HCT116 (cell line): ENCODE measurements around the gene PAGE4. TPM values are rescaled to one million over a fixed set of nuclear protein-coding genes. Genes with fewer than 3 reads are reported as not detected.

ENCODE experiments used
- ATAC-seq: fragments of 200-7000 bp; cut with Tn5 transposase; 2 replicates; pipeline ENCODE4 v1.9.1; 2020; ENCODE audit warnings: mild to moderate bottlenecking, moderate library complexity
- BruUV-seq: library from RNA; stranded (reverse); fragments of 400-500 nt; replicated peaks from 2 replicates; lab custom pipeline; 2021; lab: Mats Ljungman, UMichigan
- CTCF ChIA-PET: fragments of 300-600 bp; sonication (Branson Sonifier 250); formaldehyde crosslinking; loops from one replicate; lab custom pipeline; 2021; ENCODE audit warnings: antibody characterized with exemption; lab: Charles Lee
- POLR2A ChIA-PET: fragments of 300-600, 350-600 bp; sonication (Branson Sonifier 250); formaldehyde crosslinking; loops from one replicate; lab custom pipeline; 2021; ENCODE audit warnings: antibody characterized with exemption; lab: Charles Lee
- RAD21 ChIA-PET, 2 experiments: fragments of 300-600 bp; sonication (Branson Sonifier 250); formaldehyde crosslinking; loops; one replicate each; lab custom pipeline; 2023; ENCODE audit warnings: low total read pairs in 2 of 2; ENCODE audit not compliant: uncharacterized antibody in 2 of 2, unreplicated experiment in 2 of 2, low non-redundant PET in 1 of 2; lab: Charles Lee
- DNase-seq: peaks from one replicate; pipeline ENCODE4 v3.0.0-alpha.2; 2010; ENCODE audit warnings: low read depth, low spot score
- H2AFZ ChIP-seq: fragments of 200-600 bp; shearing (Covaris generic), sonication (generic); 2 replicates; pipeline ENCODE4 v1.6.1; 2017; ENCODE audit warnings: low read depth, mixed run types, mixed read lengths, antibody characterized with exemption, low read length; ENCODE audit not compliant: poor library complexity, severe bottlenecking
- H3K27ac ChIP-seq: 2 replicates; pipeline ENCODE4 v1.5.1; 2012; ENCODE audit warnings: low read depth, low read length
- H3K27me3 ChIP-seq: fragments of 200-600 bp; sonication (generic); 2 replicates; pipeline ENCODE4 v1.6.1; 2016; ENCODE audit warnings: mixed run types, low read length, mixed read lengths; ENCODE audit not compliant: insufficient read depth
- H3K36me3 ChIP-seq, 2 experiments: fragments of 200-500 bp in 1 of 2; fragments of 200-600 bp in 1 of 2; sonication (Bioruptor generic) in 1 of 2; sonication (generic) in 1 of 2; 2 replicates each; pipeline versions ENCODE4 v1.5.1 to v1.6.1; 2014 to 2016; ENCODE audit warnings: low read length in 2 of 2, inconsistent platforms in 1 of 2, mixed read lengths in 1 of 2, mixed run types in 1 of 2; ENCODE audit not compliant: insufficient read depth in 2 of 2, control insufficient read depth in 1 of 2
- H3K4me1 ChIP-seq, 2 experiments: fragments of 200-600 bp in 1 of 2; sonication (generic) in 1 of 2; 2 replicates each; pipeline versions ENCODE4 v1.5.1 to v1.6.1; 2012 to 2017; ENCODE audit warnings: low read length in 2 of 2, inconsistent platforms in 1 of 2, mild to moderate bottlenecking in 1 of 2, mixed read lengths in 1 of 2, mixed run types in 1 of 2, moderate library complexity in 1 of 2; ENCODE audit not compliant: insufficient read depth in 2 of 2, control insufficient read depth in 1 of 2
- H3K4me2 ChIP-seq: fragments of 200-600 bp; sonication (generic); 2 replicates; pipeline ENCODE4 v1.6.1; 2017; ENCODE audit warnings: mixed run types, low read length, mixed read lengths
- H3K4me3 ChIP-seq, 2 experiments: fragments of 200-600 bp in 1 of 2; sonication (generic) in 1 of 2; replicated peaks in 1 of 2; 2 replicates each; pipeline ENCODE4 v1.5.1; 2011 to 2016; ENCODE audit warnings: low read length in 2 of 2, control low read depth in 1 of 2, low read depth in 1 of 2, mild to moderate bottlenecking in 1 of 2, mixed read lengths in 1 of 2, mixed run types in 1 of 2
- H3K79me2 ChIP-seq: fragments of 200-600 bp; sonication (generic); 2 replicates; pipeline ENCODE4 v1.6.1; 2017; ENCODE audit warnings: mild to moderate bottlenecking, mixed run types, low read length, moderate library complexity, mixed read lengths; ENCODE audit not compliant: insufficient read depth
- H3K9ac ChIP-seq: fragments of 200-600 bp; sonication (generic); 2 replicates; pipeline ENCODE4 v1.6.1; 2016; ENCODE audit warnings: low read length, mixed read lengths
- H3K9me2 ChIP-seq: fragments of 200-600 bp; sonication (generic), shearing (Covaris generic); 2 replicates; pipeline ENCODE4 v1.6.1; 2017; ENCODE audit warnings: mixed run types, mild to moderate bottlenecking, moderate library complexity; ENCODE audit not compliant: insufficient read depth
- H3K9me3 ChIP-seq, 2 experiments: fragments of 200-500 bp in 1 of 2; fragments of 200-600 bp in 1 of 2; sonication (Bioruptor generic) in 1 of 2; sonication (generic) in 1 of 2; 2 replicates each; pipeline ENCODE4 v1.6.1; 2014 to 2017; ENCODE audit warnings: low read length in 2 of 2, mixed read lengths in 2 of 2, inconsistent platforms in 1 of 2, low read depth in 1 of 2, mild to moderate bottlenecking in 1 of 2, mixed run types in 1 of 2, moderate library complexity in 1 of 2; ENCODE audit not compliant: control insufficient read depth in 1 of 2, insufficient read depth in 1 of 2
- H4K20me1 ChIP-seq: fragments of 200-600 bp; sonication (generic), shearing (Covaris generic); 2 replicates; pipeline ENCODE4 v1.6.1; 2017; ENCODE audit warnings: mixed run types, mild to moderate bottlenecking, moderate library complexity; ENCODE audit not compliant: insufficient read depth
- ATF3 ChIP-seq: IDR thresholded peaks from 2 replicates; pipeline ENCODE4 v1.6.1; 2012
- CBX3 ChIP-seq: IDR thresholded peaks from 2 replicates; pipeline ENCODE4 v1.6.1; 2012; ENCODE audit warnings: low read depth
- CEBPB ChIP-seq: IDR thresholded peaks from 2 replicates; pipeline ENCODE4 v1.6.1; 2012; ENCODE audit warnings: low read depth
- CTCF ChIP-seq, 3 experiments: fragments of 200-600 bp in 1 of 3; sonication (generic) in 1 of 3; IDR thresholded peaks in 2 of 3; conservative IDR thresholded peaks in 1 of 3; 2 replicates each; pipeline ENCODE4 v1.5.1; 2012 to 2017; ENCODE audit warnings: low read depth in 2 of 3, low read length in 2 of 3, antibody characterized with exemption in 1 of 3, borderline replicate concordance in 1 of 3, control low read depth in 1 of 3, mild to moderate bottlenecking in 1 of 3, mixed read lengths in 1 of 3, mixed run types in 1 of 3, moderate library complexity in 1 of 3; ENCODE audit not compliant: insufficient read depth in 1 of 3
- EGR1 ChIP-seq: IDR thresholded peaks from 2 replicates; pipeline ENCODE4 v1.6.1; 2012; ENCODE audit warnings: low read depth
- ELF1 ChIP-seq: IDR thresholded peaks from 2 replicates; pipeline ENCODE4 v1.6.1; 2012; ENCODE audit warnings: low read depth, borderline replicate concordance
- EZH2 ChIP-seq: fragments of 200-600 bp; sonication (generic); IDR thresholded peaks from 2 replicates; pipeline ENCODE4 v1.6.1; 2017; ENCODE audit warnings: antibody characterized with exemption, mixed run types
- EZH2phosphoT487 ChIP-seq: fragments of 200-600 bp; IDR thresholded peaks from 2 replicates; pipeline ENCODE4 v1.6.1; 2018; ENCODE audit warnings: antibody characterized with exemption, borderline replicate concordance
- FOSL1 ChIP-seq: IDR thresholded peaks from 2 replicates; pipeline ENCODE4 v1.6.1; 2012; ENCODE audit warnings: low read depth
- JUND ChIP-seq: IDR thresholded peaks from 2 replicates; pipeline ENCODE4 v1.6.1; 2012
- MAX ChIP-seq: IDR thresholded peaks from 2 replicates; pipeline ENCODE4 v1.6.1; 2012
- POLR2A ChIP-seq: IDR thresholded peaks from 2 replicates; pipeline ENCODE4 v1.7.0; 2011; ENCODE audit warnings: borderline replicate concordance; ENCODE audit not compliant: insufficient read depth, insufficient read length; ENCODE audit errors: extremely low read depth
- RAD21 ChIP-seq: IDR thresholded peaks from 2 replicates; pipeline ENCODE4 v1.6.1; 2012; ENCODE audit warnings: low read depth, mild to moderate bottlenecking
- SIN3A ChIP-seq: IDR thresholded peaks from 2 replicates; pipeline ENCODE4 v1.6.1; 2012; ENCODE audit warnings: low read depth
- SP1 ChIP-seq: IDR thresholded peaks from 2 replicates; pipeline ENCODE4 v1.6.1; 2012; ENCODE audit warnings: low read depth
- SRF ChIP-seq: IDR thresholded peaks from 2 replicates; pipeline ENCODE4 v1.6.1; 2012; ENCODE audit warnings: low read depth
- TCF7L2 ChIP-seq: IDR thresholded peaks from 2 replicates; pipeline ENCODE4 v1.7.0; 2011; ENCODE audit warnings: borderline replicate concordance, inconsistent platforms; ENCODE audit not compliant: insufficient read depth, insufficient read length; ENCODE audit errors: extremely low read depth
- ZBTB33 ChIP-seq: IDR thresholded peaks from 2 replicates; pipeline ENCODE4 v1.6.1; 2011; ENCODE audit warnings: mild to moderate bottlenecking, low read length, moderate library complexity; ENCODE audit not compliant: insufficient replicate concordance; ENCODE audit errors: extremely low read depth
- ZFX ChIP-seq: fragments of 450-650 bp; IDR thresholded peaks from 2 replicates; pipeline ENCODE4 v1.6.1; 2017
- ZNF274 ChIP-seq: fragments of 200-500 bp; sonication (Bioruptor generic); IDR thresholded peaks from 2 replicates; pipeline ENCODE4 v1.6.1; 2014; ENCODE audit warnings: mild to moderate bottlenecking, low read depth, low read length, inconsistent platforms
- intact Hi-C: fragments of 100-400 bp; cut with micrococcal nuclease; formaldehyde crosslinking; loops from 2 replicates; pipeline ENCODE4 v1.10.0; 2022
- total RNA-seq: library from RNA; stranded (reverse); gene quantifications from one replicate; pipeline ENCODE4 v1.2.1, GENCODE V29; 2021; ENCODE audit not compliant: unreplicated experiment

Gene PAGE4
- total RNA-seq, 1 experiment from 2014 or later, result not detected

- no peaks in the 10 kb centered on the region for H4K20me1 ChIP-seq
- no peak overlapping the region for H3K4me2 ChIP-seq
- intact Hi-C loops, result no loop called here
- no peak overlapping the region for H3K9ac ChIP-seq
- H3K27ac ChIP-seq, result no peak overlapping the region
- no peaks in the 10 kb centered on the region for H3K79me2 ChIP-seq
- no peak for TF ChIP-seq ATF3
- no peak for TF ChIP-seq ZNF274
- TF ChIP-seq JUND, result no peak
- TF ChIP-seq ZBTB33, result no peak
- TF ChIP-seq FOSL1, result no peak
- no peak for TF ChIP-seq CEBPB
- TF ChIP-seq RAD21, result no peak
- TF ChIP-seq SRF, result no peak
- no peak for TF ChIP-seq ZFX
- no peak for TF ChIP-seq SIN3A
- TF ChIP-seq SP1, result no peak
- no peak for TF ChIP-seq POLR2A
- TF ChIP-seq MAX, result no peak
- no peak for TF ChIP-seq TCF7L2
- no peak for TF ChIP-seq EGR1
- no peak for TF ChIP-seq EZH2phosphoT487
- TF ChIP-seq EZH2, result no peak
- no peak for TF ChIP-seq CBX3
- no peak for TF ChIP-seq CTCF (IDR thresholded peaks at IDR 0.05 in 2 of 3, conservative IDR thresholded peaks at IDR 0.05 in 1 of 3; ENCODE audit: borderline replicate concordance in 1 of 3, insufficient read depth in 1 of 3, low read depth in 2 of 3, low read length in 2 of 3)
- no peak for TF ChIP-seq ELF1
- no peak overlapping the region for H3K4me3 ChIP-seq
- no peaks in the 10 kb centered on the region for H3K9me2 ChIP-seq
- no peaks in the 10 kb centered on the region for H3K36me3 ChIP-seq
- CTCF ChIA-PET, result no interaction called here
- H3K27me3 ChIP-seq, result peaks cover 12% of the 10 kb centered on the region; the same call in 1 of the 2 replicates
- POLR2A ChIA-PET, result no interaction called here
- no peaks in the 10 kb centered on the region for H3K9me3 ChIP-seq
- ATAC-seq (no peak), DNase-seq (no peak)
- no peaks in the 10 kb centered on the region for H3K4me1 ChIP-seq
- no peak overlapping the region for H2AFZ ChIP-seq
- BruUV-seq, result no TSS peak
- RAD21 ChIA-PET, result no interaction called here
Measured at GRCh38 chrX:49792376-49792775, 36.7 kb upstream of the PAGE4 start.
